ENCODE measurements around the gene OXLD1. TPM values are rescaled to one million over a fixed set of nuclear protein-coding genes. Genes with fewer than 3 reads are reported as not detected.
A peak's percentile ranks its signal among the peaks of the same experiment; 100 is the strongest.

OXLD1 gene
- total and polyA plus RNA-seq, 10 of the 15 experiments (the other 5 are each of a cell fraction or from before 2014, with no cell fraction given): 4.6 to 89.5 (median 39.8) TPM

- no peak for TF ChIP-seq MYB (IDR thresholded peaks at IDR 0.05; ENCODE audit: borderline replicate concordance, low read depth, low read length)
- TF ChIP-seq, protein P1, sequence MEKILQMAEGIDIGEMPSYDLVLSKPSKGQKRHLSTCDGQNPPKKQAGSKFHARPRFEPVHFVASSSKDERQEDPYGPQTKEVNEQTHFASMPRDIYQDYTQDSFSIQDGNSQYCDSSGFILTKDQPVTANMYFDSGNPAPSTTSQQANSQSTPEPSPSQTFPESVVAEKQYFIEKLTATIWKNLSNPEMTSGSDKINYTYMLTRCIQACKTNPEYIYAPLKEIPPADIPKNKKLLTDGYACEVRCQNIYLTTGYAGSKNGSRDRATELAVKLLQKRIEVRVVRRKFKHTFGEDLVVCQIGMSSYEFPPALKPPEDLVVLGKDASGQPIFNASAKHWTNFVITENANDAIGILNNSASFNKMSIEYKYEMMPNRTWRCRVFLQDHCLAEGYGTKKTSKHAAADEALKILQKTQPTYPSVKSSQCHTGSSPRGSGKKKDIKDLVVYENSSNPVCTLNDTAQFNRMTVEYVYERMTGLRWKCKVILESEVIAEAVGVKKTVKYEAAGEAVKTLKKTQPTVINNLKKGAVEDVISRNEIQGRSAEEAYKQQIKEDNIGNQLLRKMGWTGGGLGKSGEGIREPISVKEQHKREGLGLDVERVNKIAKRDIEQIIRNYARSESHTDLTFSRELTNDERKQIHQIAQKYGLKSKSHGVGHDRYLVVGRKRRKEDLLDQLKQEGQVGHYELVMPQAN (conservative IDR thresholded peaks at IDR 0.05): peak; percentile 79
- peak; percentile 47; the same call in 1 of the 2 replicates for TF ChIP-seq SREBF2 (IDR thresholded peaks at IDR 0.05; ENCODE audit: low read length)
- TF ChIP-seq MYC (IDR thresholded peaks at IDR 0.05; ENCODE audit: insufficient read depth, insufficient read length, insufficient replicate concordance, low read length, severe bottlenecking): peak; percentile 59
- no peak for TF ChIP-seq CBX5 (IDR thresholded peaks at IDR 0.05; ENCODE audit: low read depth)
- TF ChIP-seq NBN (IDR thresholded peaks at IDR 0.05): no peak
- peak; percentile 89 for TF ChIP-seq POU2F2 (IDR thresholded peaks at IDR 0.05; ENCODE audit: borderline replicate concordance, low read depth, low read length)
- TF ChIP-seq, protein P2, sequence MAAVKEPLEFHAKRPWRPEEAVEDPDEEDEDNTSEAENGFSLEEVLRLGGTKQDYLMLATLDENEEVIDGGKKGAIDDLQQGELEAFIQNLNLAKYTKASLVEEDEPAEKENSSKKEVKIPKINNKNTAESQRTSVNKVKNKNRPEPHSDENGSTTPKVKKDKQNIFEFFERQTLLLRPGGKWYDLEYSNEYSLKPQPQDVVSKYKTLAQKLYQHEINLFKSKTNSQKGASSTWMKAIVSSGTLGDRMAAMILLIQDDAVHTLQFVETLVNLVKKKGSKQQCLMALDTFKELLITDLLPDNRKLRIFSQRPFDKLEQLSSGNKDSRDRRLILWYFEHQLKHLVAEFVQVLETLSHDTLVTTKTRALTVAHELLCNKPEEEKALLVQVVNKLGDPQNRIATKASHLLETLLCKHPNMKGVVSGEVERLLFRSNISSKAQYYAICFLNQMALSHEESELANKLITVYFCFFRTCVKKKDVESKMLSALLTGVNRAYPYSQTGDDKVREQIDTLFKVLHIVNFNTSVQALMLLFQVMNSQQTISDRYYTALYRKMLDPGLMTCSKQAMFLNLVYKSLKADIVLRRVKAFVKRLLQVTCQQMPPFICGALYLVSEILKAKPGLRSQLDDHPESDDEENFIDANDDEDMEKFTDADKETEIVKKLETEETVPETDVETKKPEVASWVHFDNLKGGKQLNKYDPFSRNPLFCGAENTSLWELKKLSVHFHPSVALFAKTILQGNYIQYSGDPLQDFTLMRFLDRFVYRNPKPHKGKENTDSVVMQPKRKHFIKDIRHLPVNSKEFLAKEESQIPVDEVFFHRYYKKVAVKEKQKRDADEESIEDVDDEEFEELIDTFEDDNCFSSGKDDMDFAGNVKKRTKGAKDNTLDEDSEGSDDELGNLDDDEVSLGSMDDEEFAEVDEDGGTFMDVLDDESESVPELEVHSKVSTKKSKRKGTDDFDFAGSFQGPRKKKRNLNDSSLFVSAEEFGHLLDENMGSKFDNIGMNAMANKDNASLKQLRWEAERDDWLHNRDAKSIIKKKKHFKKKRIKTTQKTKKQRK (IDR thresholded peaks at IDR 0.05; ENCODE audit: low read depth, low read length): peak; percentile 48; the same call in 1 of the 2 replicates
- TF ChIP-seq TCF3 (IDR thresholded peaks at IDR 0.05; ENCODE audit: borderline replicate concordance, insufficient read depth, low read depth, low read length): 0 out of 2 replicates have a peak, but pooled peaks have one; percentile 32
- TF ChIP-seq EED (IDR thresholded peaks at IDR 0.05; ENCODE audit: low read depth): no peak
- TF ChIP-seq GABPA (IDR thresholded peaks at IDR 0.05; ENCODE audit: low read depth): peak; percentile 95
- TF ChIP-seq ZNF24 (IDR thresholded peaks at IDR 0.05): no peak
- TF ChIP-seq MLLT1 (IDR thresholded peaks at IDR 0.05): no peak
- no peak for TF ChIP-seq REST (IDR thresholded peaks at IDR 0.05; ENCODE audit: low read depth, low read length)
- TF ChIP-seq E4F1 (IDR thresholded peaks at IDR 0.05; ENCODE audit: borderline replicate concordance, partially characterized antibody): peak; percentile 97
Observed at GRCh38 chr17:81666342-81667191, at the start of gene OXLD1, which contains the start of gene CCDC137 (continued).

All from GM12878 (cell line).